GM19452 (cell line): ENCODE data around the gene ARFGEF3.

Experiments
- ATAC-seq: cut with Tn5 transposase; IDR thresholded peaks from one replicate; pipeline ENCODE4 v1.9.1; 2021; ENCODE audit not compliant: unreplicated experiment

ARFGEF3 gene

GRCh38 chr6:138389551-138389950 is 227.8 kb downstream of the ARFGEF3 start:
- ATAC-seq = no peak
